Muscle of leg (tissue), 11 donors: ENCODE data around the gene RPL32. TPM values are rescaled to one million over a fixed set of nuclear protein-coding genes. Genes with fewer than 3 reads are reported as not detected.
"Not testable (repeated sequence)": the region's sequence is repeated elsewhere in the genome, so short reads cannot be mapped to it uniquely, and the experiment has no call there.

Experiments
- DNase-seq: peaks from one replicate; pipeline ENCODE4 v3.0.0; 2013
- H3K27ac ChIP-seq: one replicate; pipeline ENCODE4 v1.5.1; 2013; ENCODE audit warnings: mild to moderate bottlenecking, low read length, control low read depth
- H3K27me3 ChIP-seq: one replicate; pipeline ENCODE4 v1.6.1; 2013; ENCODE audit warnings: low read length; ENCODE audit not compliant: control insufficient read depth, insufficient read depth
- H3K36me3 ChIP-seq: one replicate; pipeline ENCODE4 v1.6.1; 2013; ENCODE audit warnings: low read length; ENCODE audit not compliant: control insufficient read depth, insufficient read depth
- H3K4me1 ChIP-seq: one replicate; pipeline ENCODE4 v1.6.1; 2013; ENCODE audit warnings: low read length; ENCODE audit not compliant: control insufficient read depth, insufficient read depth
- H3K4me3 ChIP-seq: one replicate; pipeline ENCODE4 v1.5.1; 2013; ENCODE audit warnings: low read length, control low read depth
- H3K9me3 ChIP-seq: replicated peaks from 2 replicates; pipeline ENCODE4 v1.6.1; 2013; ENCODE audit warnings: low read depth, low read length; ENCODE audit not compliant: control insufficient read depth
- WGBS: methylation state at CpG from one replicate; pipeline ENCODE4 v1.1.5; 2013; ENCODE audit warnings: missing lambda C conversion rate; ENCODE audit not compliant: insufficient coverage; 5-methylcytosine and 5-hydroxymethylcytosine counted together
- polyA plus RNA-seq, 8 donors: library from polyadenylated mRNA; unstranded; fragments of 120-200 nt; gene quantifications; one replicate each; pipeline versions ENCODE4 v1.2.1 to v1.2.3, GENCODE V29; 2013; ENCODE audit warnings: inconsistent platforms in 1 of 8, low replicate concordance in 1 of 8; ENCODE audit not compliant: insufficient read length in 8 of 8, insufficient read depth in 1 of 8
- total RNA-seq: library from RNA; stranded (reverse); fragments of 120-200 nt; gene quantifications from one replicate; pipeline ENCODE4 v1.2.4, GENCODE V29; 2013

RPL32 gene
- total and polyA plus RNA-seq, 9 donors: 2,697 to 4,199 (median 3,050) TPM

DNA sequence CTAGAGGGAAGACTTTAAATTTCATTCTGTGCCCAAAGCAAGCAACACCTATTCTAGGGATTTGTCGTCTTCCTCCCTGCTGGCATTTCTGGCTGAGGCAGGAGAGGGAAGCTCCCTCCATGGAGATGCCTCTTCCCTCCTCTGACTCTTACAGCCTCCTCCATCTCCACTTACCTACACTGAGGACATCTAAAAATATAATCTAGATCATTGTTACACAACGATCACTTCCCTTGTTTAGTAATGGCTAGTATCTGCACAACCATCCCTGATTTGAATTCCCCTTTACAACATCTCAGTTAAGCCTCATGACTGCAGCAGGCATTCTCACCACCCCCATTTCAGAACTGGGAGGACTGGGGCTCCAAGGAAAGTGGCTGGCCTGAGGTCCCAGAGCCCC is 12.5 kb upstream of the RPL32 start:
- not testable (repeated sequence) for H3K27ac ChIP-seq, H3K36me3 ChIP-seq, H3K27me3 ChIP-seq, H3K9me3 ChIP-seq, H3K4me3 ChIP-seq, DNase-seq, H3K4me1 ChIP-seq
- no CpG with 5 or more reads among the region's 2 CpGs for WGBS

DNA sequence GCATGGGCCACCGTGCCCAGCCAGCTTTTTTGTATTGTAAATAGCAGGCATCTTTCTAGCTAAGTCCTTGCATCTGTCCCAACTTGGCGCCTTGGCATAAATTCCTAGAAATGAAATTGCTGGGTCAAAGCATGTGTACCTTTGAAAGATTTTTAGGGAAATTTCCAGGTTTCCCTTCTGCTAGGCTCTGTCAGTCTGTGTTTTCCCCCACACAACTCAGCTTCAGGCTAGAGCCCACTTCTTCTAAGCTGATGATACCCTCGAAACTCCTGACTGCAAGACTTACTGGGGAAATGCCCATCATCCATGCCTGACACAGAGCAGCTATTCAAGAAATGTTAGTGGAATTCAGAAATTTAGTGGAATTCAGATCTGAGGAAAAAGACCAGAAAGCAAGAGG is 10.8 kb upstream of the RPL32 start:
- Histone ChIP-seq H3K9me3 (no peaks in the 10 kb centered on the region), H3K27me3 (peaks cover 6% of the 10 kb centered on the region), H3K4me3 (no peak overlapping the region), H3K4me1 (no peaks in the 10 kb centered on the region), H3K27ac (no peak overlapping the region), H3K36me3 (no peaks in the 10 kb centered on the region)
- 87% methylated on average over 3 of the region's 3 CpGs for WGBS
- no peak for DNase-seq

DNA sequence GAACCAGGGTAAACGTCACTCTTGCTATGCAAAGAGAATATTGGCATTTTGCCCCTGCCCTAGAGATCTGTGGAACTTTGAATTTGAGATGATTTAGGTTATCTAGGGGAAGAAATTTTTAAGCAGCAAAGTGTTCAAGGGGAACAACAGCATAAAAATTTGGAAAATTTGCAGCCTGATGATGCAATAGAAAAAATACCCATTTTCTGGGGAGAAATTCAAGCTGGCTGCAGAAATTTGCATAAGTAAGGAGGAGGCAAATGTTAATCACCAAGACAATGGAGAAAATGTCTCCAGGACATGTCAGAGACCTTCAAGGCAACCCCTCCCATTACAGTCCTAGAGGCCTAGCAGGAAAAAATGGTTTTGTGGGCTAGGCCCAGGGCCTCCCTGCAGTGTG is 4.4 kb upstream of the RPL32 start:
- Histone ChIP-seq H3K9me3 (no peaks in the 10 kb centered on the region), H3K27me3 (no peaks in the 10 kb centered on the region), H3K36me3 (no peaks in the 10 kb centered on the region), H3K27ac (no peak overlapping the region), H3K4me1 (no peaks in the 10 kb centered on the region), H3K4me3 (no peak overlapping the region)
- 50% methylated on average over 1 of the region's 1 CpG for WGBS
- DNase-seq: no peak

DNA sequence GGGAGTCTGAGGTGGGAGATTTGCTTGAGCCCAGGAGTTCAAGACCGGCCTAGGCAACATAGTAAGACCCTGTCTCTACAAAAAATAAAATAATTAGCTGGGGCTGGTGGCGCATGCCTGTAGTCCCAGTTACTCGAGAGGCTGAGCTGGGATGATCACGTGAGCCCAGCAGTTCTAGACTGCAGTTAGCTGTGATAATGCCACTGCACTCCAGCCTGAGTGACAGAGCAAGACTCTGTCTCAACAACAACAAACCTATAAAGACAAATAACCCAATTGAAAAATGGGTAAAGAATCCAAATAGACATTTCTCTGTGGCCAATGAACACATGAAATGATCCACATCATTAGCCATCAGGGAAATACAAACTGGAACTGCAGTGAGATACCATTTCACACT is 1.1 kb upstream of the RPL32 start:
- H3K27ac ChIP-seq: no peak overlapping the region
- no peak for DNase-seq
- H3K4me1 ChIP-seq: peaks cover 21% of the 10 kb centered on the region
- H3K36me3 ChIP-seq: peaks cover 28% of the 10 kb centered on the region
- no peaks in the 10 kb centered on the region for H3K9me3 ChIP-seq
- WGBS: no CpG with 5 or more reads among the region's 4 CpGs
- no peak overlapping the region for H3K4me3 ChIP-seq
- no peaks in the 10 kb centered on the region for H3K27me3 ChIP-seq

DNA sequence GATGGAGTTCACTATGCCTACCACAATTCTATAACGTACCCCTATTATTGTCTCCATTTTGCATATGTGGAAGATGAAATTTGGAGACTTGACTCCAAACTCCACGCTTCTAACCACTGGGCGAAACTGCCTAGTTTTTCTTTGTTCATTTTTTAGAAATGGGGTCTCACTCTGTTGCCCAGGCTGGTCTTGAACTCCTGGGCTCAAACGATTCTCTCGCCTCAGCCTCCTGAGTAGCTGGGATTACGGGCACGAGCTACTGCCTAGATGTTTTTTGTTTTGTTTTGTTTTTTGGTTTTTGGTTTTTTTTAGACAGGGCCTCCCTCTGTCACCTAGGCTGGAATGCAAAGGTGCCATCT is 584 bp upstream of the RPL32 start:
- H3K4me3 ChIP-seq: no peak overlapping the region
- no peaks in the 10 kb centered on the region for H3K9me3 ChIP-seq
- H3K27me3 ChIP-seq: no peaks in the 10 kb centered on the region
- 75% methylated on average over 3 of the region's 7 CpGs for WGBS
- peak overlapping the region; percentile 33 for H3K27ac ChIP-seq
- peaks cover 21% of the 10 kb centered on the region for H3K4me1 ChIP-seq
- DNase-seq: no peak
- peaks cover 33% of the 10 kb centered on the region for H3K36me3 ChIP-seq

DNA sequence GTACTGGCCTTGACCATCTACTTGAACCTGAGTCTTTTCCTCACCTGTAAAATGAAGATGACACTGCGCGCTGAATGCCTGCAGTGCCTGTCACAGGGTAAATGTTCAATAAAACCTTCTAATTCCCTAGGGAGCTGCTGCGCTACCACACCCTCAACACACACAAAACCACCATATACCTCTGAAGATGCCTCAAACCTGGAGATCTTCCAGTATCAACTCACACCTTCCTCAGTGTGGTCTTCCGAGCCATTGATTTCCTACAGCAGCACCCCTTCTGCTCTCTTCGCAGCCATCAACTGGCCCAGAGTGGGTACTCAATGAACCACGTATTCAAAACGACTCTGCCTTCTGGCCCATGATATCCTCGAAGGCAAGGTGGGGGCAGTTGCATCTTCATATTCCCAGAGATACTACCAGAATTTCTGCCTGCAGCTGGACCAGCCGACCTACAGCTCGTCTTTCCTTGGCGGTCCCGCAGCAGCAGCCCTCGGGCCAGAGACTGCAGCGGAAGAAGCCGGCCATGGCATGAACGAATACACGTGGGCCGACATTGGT is 695 bp downstream of the RPL32 start:
- Histone ChIP-seq H3K9me3 (no peaks in the 10 kb centered on the region), H3K27ac (peak overlapping the region; percentile 91), H3K4me3 (peak overlapping the region; percentile 95), H3K4me1 (peaks cover 21% of the 10 kb centered on the region), H3K27me3 (no peaks in the 10 kb centered on the region), H3K36me3 (peaks cover 44% of the 10 kb centered on the region)
- no peak for DNase-seq
- 4% methylated on average over 18 of the region's 18 CpGs for WGBS

DNA sequence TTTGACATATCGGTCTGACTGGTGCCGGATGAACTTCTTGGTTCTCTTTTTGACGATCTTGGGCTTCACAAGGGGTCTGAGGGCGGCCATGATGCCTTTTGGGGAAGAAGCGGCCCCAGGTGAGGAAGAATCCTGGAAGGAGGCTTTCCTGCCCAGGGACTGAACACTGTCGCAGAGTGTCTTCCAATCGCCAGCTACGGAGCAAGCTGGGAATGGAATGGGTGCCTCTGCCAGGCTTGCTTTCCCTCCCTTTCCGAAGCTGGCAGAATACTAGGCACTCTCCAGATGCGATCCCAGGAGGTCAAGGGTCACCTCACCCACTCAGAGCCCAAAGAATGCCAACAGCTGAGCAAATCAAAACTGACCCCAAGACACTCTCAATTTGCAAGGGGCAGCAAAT is 1.2 kb downstream of the RPL32 start:
- not testable (repeated sequence) for DNase-seq, H3K9me3 ChIP-seq, H3K27me3 ChIP-seq
- H3K4me3 ChIP-seq: peak overlapping the region; percentile 95
- WGBS: 39% methylated on average over 4 of the region's 10 CpGs
- H3K36me3 ChIP-seq: peaks cover 50% of the 10 kb centered on the region
- peaks cover 24% of the 10 kb centered on the region for H3K4me1 ChIP-seq
- H3K27ac ChIP-seq: peak overlapping the region; percentile 91

DNA sequence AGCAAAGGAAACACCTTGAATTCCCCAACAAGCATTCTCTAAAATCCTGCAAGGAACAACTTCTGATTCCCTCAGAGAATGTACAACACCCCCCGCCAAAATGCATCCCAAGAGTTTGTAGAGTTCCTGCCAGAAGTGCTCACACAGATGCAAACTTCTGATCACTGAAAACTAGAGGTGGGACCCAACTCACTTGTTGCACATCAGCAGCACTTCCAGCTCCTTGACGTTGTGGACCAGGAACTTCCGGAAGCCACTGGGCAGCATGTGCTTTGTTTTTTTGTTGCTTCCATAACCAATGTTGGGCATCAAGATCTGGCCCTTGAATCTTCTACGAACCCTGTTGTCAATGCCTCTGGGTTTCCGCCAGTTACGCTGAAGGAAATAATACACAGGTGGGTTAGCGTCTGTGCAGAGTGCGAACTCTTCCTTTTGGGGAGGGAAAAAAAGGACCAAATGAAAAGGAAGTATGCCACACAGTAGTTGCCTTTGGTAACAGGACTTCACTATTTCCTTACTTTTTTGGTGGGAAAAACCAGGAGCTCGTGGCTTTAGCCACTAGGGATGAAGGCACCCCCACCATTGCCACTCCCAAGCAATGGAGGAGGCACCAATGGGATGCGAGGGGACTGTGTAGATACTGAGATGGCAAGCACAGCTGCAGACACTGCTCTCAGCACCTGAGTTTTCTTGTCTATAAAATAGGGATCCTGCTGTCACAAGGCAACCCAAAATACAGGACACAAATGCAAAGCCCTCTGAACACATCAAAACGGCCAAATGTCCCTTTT is 2.0 kb downstream of the RPL32 start:
- H3K36me3 ChIP-seq: peaks cover 57% of the 10 kb centered on the region
- 61% methylated on average over 4 of the region's 11 CpGs for WGBS
- peak overlapping the region; percentile 95 for H3K4me3 ChIP-seq
- H3K27ac ChIP-seq: no peak overlapping the region
- no peaks in the 10 kb centered on the region for H3K27me3 ChIP-seq
- H3K4me1 ChIP-seq: peaks cover 25% of the 10 kb centered on the region
- H3K9me3 ChIP-seq: no peaks in the 10 kb centered on the region
- DNase-seq: no peak

DNA sequence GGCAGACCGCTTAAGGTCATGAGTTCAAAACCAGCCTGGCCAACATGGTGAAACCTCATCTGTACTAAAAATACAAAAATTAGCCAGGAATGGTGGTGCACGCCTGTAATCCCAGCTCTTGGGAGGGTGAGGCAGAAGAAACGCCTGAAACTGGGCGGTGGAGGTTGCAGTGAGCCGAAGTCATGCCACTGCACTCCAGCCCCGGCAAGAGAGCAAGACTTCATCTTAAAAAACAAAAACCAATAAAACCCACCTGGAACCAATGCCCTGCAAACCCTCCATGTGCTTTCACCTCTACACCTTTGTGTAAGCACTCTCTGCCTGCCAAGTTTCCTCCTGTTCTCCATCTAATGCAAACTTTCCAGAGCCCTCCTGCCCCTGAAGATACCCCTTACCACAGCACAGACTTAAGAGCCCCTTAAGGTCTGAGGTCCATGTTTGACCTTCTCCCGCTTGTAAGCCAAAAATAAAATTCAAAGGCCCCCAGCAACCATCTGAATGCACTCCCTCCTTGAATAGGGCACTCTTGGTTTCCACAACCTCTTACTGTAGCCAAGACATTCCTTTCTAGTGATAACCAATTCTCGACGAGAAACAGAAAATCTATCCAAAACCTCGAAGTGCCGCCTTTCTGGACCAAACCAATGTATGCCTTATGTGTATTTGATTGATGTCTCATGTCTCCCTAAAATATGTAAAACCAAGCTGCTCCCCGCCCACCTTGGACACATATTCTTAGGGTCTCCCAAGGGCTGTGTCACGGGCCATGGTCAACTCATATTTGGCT is 3.0 kb downstream of the RPL32 start:
- Histone ChIP-seq H3K4me3 (no peak overlapping the region), H3K36me3 (peaks cover 67% of the 10 kb centered on the region), H3K9me3 (no peaks in the 10 kb centered on the region), H3K27me3 (no peaks in the 10 kb centered on the region), H3K4me1 (peaks cover 25% of the 10 kb centered on the region), H3K27ac (no peak overlapping the region)
- no peak for DNase-seq
- 68% methylated on average over 5 of the region's 13 CpGs for WGBS

DNA sequence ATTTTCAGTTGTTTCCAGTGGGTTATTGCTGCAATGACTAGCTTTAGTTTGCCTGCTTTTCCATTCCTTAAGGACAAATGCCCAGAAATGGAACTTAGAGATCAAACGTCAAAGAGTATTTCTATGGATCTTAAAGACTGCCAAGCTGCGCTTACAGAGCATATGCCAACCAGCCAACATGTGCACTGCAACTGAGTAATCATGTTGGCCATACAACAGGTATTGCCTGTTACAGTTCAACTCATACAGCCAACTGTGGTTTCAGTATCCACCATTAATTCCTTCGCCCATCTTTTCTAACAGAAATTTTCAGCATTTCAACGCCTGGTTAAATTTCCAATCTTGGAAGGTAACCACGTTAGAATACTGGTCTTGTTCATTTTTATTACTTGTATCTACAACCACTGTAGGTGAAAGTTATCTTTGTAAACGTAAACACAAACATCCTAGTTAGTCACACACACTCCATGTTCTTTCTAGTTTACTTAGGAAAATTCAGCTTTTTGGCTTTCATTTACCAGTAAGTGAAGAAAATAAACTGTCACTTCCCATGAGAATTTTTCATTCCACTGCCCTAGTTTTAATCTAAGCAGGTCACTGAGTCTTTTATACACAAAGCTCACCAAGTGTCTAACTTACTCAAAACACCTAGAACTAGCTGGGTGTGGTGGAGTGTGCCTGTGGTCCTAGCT is 3.9 kb downstream of the RPL32 start:
- Histone ChIP-seq H3K36me3 (peaks cover 76% of the 10 kb centered on the region), H3K27ac (no peak overlapping the region), H3K27me3 (no peaks in the 10 kb centered on the region), H3K9me3 (no peaks in the 10 kb centered on the region), H3K4me3 (no peak overlapping the region), H3K4me1 (peaks cover 25% of the 10 kb centered on the region)
- WGBS: 85% methylated on average over 2 of the region's 6 CpGs
- DNase-seq: no peak
